BLaER1 (cell line): Measurements from ENCODE around the gene ZNF593OS.

Experiments
- H3K27ac ChIP-seq: shearing (Covaris generic); formaldehyde crosslinking; 2 replicates; pipeline ENCODE4 v1.8.1; 2022
- H3K27me3 ChIP-seq: shearing (Covaris generic); formaldehyde crosslinking; 2 replicates; pipeline ENCODE4 v1.8.1; 2022
- H3K36me3 ChIP-seq: shearing (Covaris generic); formaldehyde crosslinking; 2 replicates; pipeline ENCODE4 v1.8.1; 2022
- H3K4me1 ChIP-seq: shearing (Covaris generic); formaldehyde crosslinking; 2 replicates; pipeline ENCODE4 v1.8.1; 2022
- H3K4me2 ChIP-seq: shearing (Covaris generic); formaldehyde crosslinking; 2 replicates; pipeline ENCODE4 v1.8.1; 2022
- H3K4me3 ChIP-seq: shearing (Covaris generic); formaldehyde crosslinking; 2 replicates; pipeline ENCODE4 v1.8.1; 2022
- H3K9ac ChIP-seq: shearing (Covaris generic); formaldehyde crosslinking; 2 replicates; pipeline ENCODE4 v1.8.1; 2022
- H3K9me3 ChIP-seq: shearing (Covaris generic); formaldehyde crosslinking; 2 replicates; pipeline ENCODE4 v1.8.1; 2022
- H4K20me1 ChIP-seq: shearing (Covaris generic); formaldehyde crosslinking; 2 replicates; pipeline ENCODE4 v1.8.1; 2022
- Cebpa-rat ChIP-seq: shearing (Covaris generic); IDR thresholded peaks from 2 replicates; pipeline ENCODE4 v1.8.1; 2022

The ZNF593OS gene

GRCh38 chr1:26203642-26204318 lies 32.1 kb upstream of the ZNF593OS start:
- peak overlapping the region; percentile 55 for H3K4me2 ChIP-seq
- H3K27ac ChIP-seq = no peak overlapping the region
- no peak overlapping the region for H3K9ac ChIP-seq
- no peaks in the 10 kb centered on the region for H4K20me1 ChIP-seq
- H3K9me3 ChIP-seq = no peaks in the 10 kb centered on the region
- no peak overlapping the region for H3K4me3 ChIP-seq
- no peaks in the 10 kb centered on the region for H3K36me3 ChIP-seq
- peaks cover 12% of the 10 kb centered on the region for H3K4me1 ChIP-seq
- H3K27me3 ChIP-seq = no peaks in the 10 kb centered on the region
- TF ChIP-seq Cebpa-rat = no peak

DNA sequence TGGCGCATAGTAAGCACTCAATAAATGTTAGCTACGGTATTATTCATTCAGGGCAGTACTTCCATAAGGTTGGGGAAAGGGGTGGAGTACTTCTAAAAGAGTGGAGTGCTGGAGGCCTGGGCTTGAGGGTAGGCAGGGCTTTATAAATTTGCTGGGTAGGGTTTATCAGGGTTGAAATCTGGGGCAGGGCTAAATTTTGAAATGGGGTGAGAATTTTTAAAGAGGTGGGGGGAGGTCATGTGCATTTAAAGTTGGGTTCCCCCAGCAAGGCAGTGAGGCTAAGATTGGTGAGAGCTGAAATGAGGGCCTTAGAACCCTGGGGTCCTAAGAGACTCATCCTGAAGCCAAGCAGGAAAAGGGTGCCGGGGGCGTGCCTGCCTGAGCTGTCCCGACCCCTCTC lies 28.8 kb upstream of the ZNF593OS start:
- no peaks in the 10 kb centered on the region for H3K36me3 ChIP-seq
- no peak overlapping the region for H3K4me2 ChIP-seq
- no peak overlapping the region for H3K9ac ChIP-seq

GRCh38 chr1:26197813-26198212 lies 26.2 kb upstream of the ZNF593OS start:
- Histone ChIP-seq H3K4me2 (no peak overlapping the region), H3K9me3 (no peaks in the 10 kb centered on the region), H3K4me3 (no peak overlapping the region), H4K20me1 (no peaks in the 10 kb centered on the region), H3K4me1 (no peaks in the 10 kb centered on the region), H3K9ac (no peak overlapping the region), H3K27ac (no peak overlapping the region), H3K27me3 (no peaks in the 10 kb centered on the region), H3K36me3 (no peaks in the 10 kb centered on the region)
- TF ChIP-seq Cebpa-rat = no peak

More for the DNA sequence above, 28.8 kb upstream of the ZNF593OS start:
- Histone ChIP-seq H3K27ac (no peak overlapping the region), H3K27me3 (no peaks in the 10 kb centered on the region), H4K20me1 (no peaks in the 10 kb centered on the region), H3K9me3 (no peaks in the 10 kb centered on the region), H3K4me1 (peaks cover 12% of the 10 kb centered on the region), H3K4me3 (no peak overlapping the region)
- no peak for TF ChIP-seq Cebpa-rat

- Histone ChIP-seq H3K36me3 (no peaks in the 10 kb centered on the region), H3K27ac (no peak overlapping the region), H3K4me1 (0 out of 2 replicates have a peak, but pooled peaks cover under 1% of the 10 kb centered on the region), H3K9me3 (no peaks in the 10 kb centered on the region), H3K4me2 (no peak overlapping the region), H3K27me3 (no peaks in the 10 kb centered on the region), H4K20me1 (no peaks in the 10 kb centered on the region), H3K9ac (no peak overlapping the region), H3K4me3 (no peak overlapping the region)
- TF ChIP-seq Cebpa-rat = no peak
These were observed 25.7 kb upstream of the ZNF593OS start for GRCh38 chr1:26197301-26197700.

- Histone ChIP-seq H3K36me3 (no peaks in the 10 kb centered on the region), H3K4me1 (peaks cover 15% of the 10 kb centered on the region), H3K27me3 (no peaks in the 10 kb centered on the region), H3K27ac (no peak overlapping the region), H3K9me3 (no peaks in the 10 kb centered on the region), H3K4me3 (no peak overlapping the region), H4K20me1 (no peaks in the 10 kb centered on the region), H3K4me2 (no peak overlapping the region), H3K9ac (no peak overlapping the region)
- no peak for TF ChIP-seq Cebpa-rat
These were observed 24.2 kb upstream of the ZNF593OS start for GRCh38 chr1:26195805-26196204.

GRCh38 chr1:26191739-26192138 lies 20.1 kb upstream of the ZNF593OS start:
- no peaks in the 10 kb centered on the region for H4K20me1 ChIP-seq
- H3K27ac ChIP-seq = no peak overlapping the region
- peaks cover 15% of the 10 kb centered on the region for H3K4me1 ChIP-seq
- no peaks in the 10 kb centered on the region for H3K9me3 ChIP-seq
- H3K9ac ChIP-seq = no peak overlapping the region
- no peak overlapping the region for H3K4me3 ChIP-seq
- peak overlapping the region; percentile 49 for H3K4me2 ChIP-seq
- H3K36me3 ChIP-seq = no peaks in the 10 kb centered on the region
- no peaks in the 10 kb centered on the region for H3K27me3 ChIP-seq
- no peak for TF ChIP-seq Cebpa-rat

- Histone ChIP-seq H3K27me3 (no peaks in the 10 kb centered on the region), H3K36me3 (no peaks in the 10 kb centered on the region), H3K4me1 (peaks cover 15% of the 10 kb centered on the region), H3K9ac (no peak within 1 kb of the TSS), H3K27ac (no peak within 1 kb of the TSS), H3K9me3 (no peaks in the 10 kb centered on the region), H4K20me1 (no peaks in the 10 kb centered on the region), H3K4me2 (peak within 1 kb of the TSS; percentile 49), H3K4me3 (no peak within 1 kb of the TSS)
- no peak for TF ChIP-seq Cebpa-rat
These were observed 18.8 kb upstream of the ZNF593OS start, which contains the start of gene CATSPER4 for GRCh38 chr1:26190373-26190987. CATSPER4 (plus strand) TSS chr1:26190602; CDS start chr1:26190628, 26 bp downstream.

- Histone ChIP-seq H3K9me3 (no peaks in the 10 kb centered on the region), H3K4me3 (no peak overlapping the region), H3K4me2 (no peak overlapping the region), H4K20me1 (no peaks in the 10 kb centered on the region), H3K9ac (no peak overlapping the region), H3K27ac (no peak overlapping the region), H3K4me1 (peaks cover 15% of the 10 kb centered on the region), H3K27me3 (no peaks in the 10 kb centered on the region), H3K36me3 (no peaks in the 10 kb centered on the region)
- TF ChIP-seq Cebpa-rat = no peak
These were observed 18.2 kb upstream of the ZNF593OS start for GRCh38 chr1:26189751-26190275.

- Histone ChIP-seq H3K4me2 (no peak overlapping the region), H3K4me3 (no peak overlapping the region), H3K9me3 (no peaks in the 10 kb centered on the region), H3K27me3 (no peaks in the 10 kb centered on the region), H3K27ac (no peak overlapping the region), H3K4me1 (peaks cover 15% of the 10 kb centered on the region), H3K36me3 (no peaks in the 10 kb centered on the region), H4K20me1 (no peaks in the 10 kb centered on the region), H3K9ac (no peak overlapping the region)
- no peak for TF ChIP-seq Cebpa-rat
These were observed 17.7 kb upstream of the ZNF593OS start for GRCh38 chr1:26189331-26189730.

DNA sequence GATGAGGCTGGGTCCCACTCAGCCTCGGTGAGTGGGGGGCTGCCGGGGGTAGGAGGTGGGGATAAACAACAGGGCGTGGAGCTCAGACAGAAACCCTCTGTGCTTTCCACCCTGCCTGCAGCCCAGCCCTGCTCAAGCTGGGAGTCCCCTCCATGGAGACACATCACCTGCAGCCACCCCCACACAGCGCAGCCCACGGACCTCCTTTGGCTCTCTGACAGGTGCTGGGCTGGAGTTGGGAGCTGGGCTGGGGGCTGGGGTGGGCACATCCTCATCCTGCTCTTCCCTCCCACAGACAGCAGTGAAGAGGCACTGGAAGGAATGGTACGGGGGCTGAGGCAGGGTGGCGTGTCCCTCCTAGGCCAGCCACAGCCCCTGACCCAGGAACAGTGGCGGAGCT lies 16.8 kb upstream of the ZNF593OS start:
- no peak for TF ChIP-seq Cebpa-rat
- Histone ChIP-seq H3K4me1 (peaks cover 15% of the 10 kb centered on the region), H3K9ac (no peak overlapping the region)

More for the DNA sequence above, 16.8 kb upstream of the ZNF593OS start:
- H3K36me3 ChIP-seq = no peaks in the 10 kb centered on the region
- no peak overlapping the region for H3K4me3 ChIP-seq
- no peaks in the 10 kb centered on the region for H3K27me3 ChIP-seq
- no peaks in the 10 kb centered on the region for H4K20me1 ChIP-seq
- H3K4me2 ChIP-seq = no peak overlapping the region
- H3K9me3 ChIP-seq = no peaks in the 10 kb centered on the region
- no peak overlapping the region for H3K27ac ChIP-seq
